Measurements from ENCODE around the gene NPIPA1.
"Not testable (repeated sequence)": the region's sequence is repeated elsewhere in the genome, so short reads cannot be mapped to it uniquely, and the experiment has no call there.

DNA sequence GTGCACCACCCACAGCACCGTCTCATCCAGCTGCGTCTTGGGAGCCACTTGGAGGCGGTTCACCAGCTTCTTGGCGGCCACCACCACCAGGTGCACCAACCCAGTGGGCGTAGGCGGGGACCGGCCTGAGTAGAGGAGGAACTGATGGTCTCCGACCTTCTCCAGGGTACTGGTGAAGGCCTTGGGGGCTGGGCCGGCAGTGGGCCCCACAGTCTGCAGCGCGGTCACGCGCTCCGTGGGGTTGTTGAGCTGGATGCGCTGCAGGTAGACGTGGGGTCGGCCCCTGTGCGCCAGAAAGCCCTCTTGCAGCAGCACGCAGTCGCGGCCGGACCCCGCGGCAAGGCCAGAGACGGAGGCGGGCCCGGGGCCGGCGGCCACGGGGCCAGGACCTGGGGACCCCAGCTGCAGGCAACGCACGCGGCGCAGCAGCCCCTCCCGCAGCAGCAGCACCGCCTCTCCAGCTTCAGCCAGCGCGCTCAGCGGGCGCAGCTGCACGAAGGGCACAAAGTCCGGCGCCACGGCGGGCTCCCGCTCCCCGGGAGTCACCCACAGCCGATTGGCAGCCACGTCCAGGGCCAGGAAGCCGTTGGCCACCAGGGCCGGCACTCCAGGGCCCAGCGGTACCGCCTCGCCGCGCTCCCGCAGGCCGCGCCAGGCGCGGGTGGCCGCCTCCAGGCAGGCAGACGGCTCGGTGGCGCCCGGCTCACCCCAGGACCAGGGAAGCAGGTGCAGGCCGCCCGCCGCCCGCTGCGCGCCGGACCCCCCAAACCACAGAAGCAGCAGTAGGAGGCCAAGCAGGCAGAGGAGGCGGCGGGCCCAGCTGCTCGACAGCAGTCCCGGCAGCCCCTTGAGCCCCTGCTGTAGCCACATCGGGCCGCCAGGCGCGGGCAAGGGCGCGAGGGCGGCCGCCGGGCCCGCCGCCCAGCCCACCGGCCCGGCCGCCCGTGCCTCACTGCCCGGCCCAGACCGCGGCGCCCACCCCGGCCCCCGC, 52.3 kb downstream of the NPIPA1 start:
- TF ChIP-seq, protein P1, sequence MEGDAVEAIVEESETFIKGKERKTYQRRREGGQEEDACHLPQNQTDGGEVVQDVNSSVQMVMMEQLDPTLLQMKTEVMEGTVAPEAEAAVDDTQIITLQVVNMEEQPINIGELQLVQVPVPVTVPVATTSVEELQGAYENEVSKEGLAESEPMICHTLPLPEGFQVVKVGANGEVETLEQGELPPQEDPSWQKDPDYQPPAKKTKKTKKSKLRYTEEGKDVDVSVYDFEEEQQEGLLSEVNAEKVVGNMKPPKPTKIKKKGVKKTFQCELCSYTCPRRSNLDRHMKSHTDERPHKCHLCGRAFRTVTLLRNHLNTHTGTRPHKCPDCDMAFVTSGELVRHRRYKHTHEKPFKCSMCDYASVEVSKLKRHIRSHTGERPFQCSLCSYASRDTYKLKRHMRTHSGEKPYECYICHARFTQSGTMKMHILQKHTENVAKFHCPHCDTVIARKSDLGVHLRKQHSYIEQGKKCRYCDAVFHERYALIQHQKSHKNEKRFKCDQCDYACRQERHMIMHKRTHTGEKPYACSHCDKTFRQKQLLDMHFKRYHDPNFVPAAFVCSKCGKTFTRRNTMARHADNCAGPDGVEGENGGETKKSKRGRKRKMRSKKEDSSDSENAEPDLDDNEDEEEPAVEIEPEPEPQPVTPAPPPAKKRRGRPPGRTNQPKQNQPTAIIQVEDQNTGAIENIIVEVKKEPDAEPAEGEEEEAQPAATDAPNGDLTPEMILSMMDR (conservative IDR thresholded peaks at IDR 0.05 in 1 of 2, IDR thresholded peaks at IDR 0.05 in 1 of 2; ENCODE audit: extremely low read depth in 1 of 2, insufficient read depth in 1 of 2, low read depth in 1 of 2, low read length in 2 of 2) = not testable (repeated sequence)
- not testable (repeated sequence) for TF ChIP-seq EZH2 (IDR thresholded peaks at IDR 0.05; ENCODE audit: borderline replicate concordance, low read length)
